ENCODE results near the gene DENND4B.

DNA sequence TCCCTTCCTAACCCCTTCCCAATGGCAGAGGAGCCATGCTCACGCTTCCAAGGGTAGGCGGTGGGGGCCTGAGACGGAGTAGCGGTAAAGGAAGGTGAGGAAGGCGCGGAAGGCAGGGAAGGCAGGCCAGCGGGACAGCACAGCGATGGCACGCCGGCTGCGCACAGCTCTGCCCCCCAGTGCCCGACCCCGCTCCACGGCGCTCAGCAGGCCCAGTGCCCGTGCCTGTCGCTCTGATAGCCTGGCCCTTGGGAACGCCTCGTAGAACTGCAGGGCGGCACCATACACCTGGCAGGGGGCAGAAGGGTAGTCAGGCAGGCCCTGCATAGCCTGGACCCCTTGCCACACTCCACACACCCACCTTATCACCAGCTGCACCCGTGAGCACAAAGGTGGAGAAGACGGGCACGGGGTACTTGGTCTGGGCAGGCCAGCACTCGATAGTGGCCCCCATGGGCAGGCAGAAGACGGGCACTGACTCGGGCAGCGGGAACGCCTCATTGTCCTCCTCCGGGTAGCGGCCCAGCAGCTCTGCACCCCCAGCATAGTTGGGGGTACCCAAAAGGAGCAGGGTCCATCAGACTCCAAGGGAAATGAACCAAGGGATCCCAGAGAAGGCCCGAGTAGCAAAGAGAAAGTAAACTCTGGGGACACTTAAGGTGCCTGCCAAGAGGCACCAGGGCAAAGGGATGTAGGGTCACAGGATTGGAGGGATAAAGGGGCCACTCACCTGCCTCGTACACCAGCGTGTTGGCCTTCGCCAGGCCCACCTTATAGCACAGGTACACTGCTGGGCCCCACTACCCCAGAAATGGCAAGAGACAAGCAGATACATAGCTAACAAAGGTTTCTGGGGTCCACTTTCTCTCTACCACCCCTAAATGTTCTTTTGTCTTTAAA lies 4.4 kb downstream of the DENND4B start:
- TF ChIP-seq, protein P1, sequence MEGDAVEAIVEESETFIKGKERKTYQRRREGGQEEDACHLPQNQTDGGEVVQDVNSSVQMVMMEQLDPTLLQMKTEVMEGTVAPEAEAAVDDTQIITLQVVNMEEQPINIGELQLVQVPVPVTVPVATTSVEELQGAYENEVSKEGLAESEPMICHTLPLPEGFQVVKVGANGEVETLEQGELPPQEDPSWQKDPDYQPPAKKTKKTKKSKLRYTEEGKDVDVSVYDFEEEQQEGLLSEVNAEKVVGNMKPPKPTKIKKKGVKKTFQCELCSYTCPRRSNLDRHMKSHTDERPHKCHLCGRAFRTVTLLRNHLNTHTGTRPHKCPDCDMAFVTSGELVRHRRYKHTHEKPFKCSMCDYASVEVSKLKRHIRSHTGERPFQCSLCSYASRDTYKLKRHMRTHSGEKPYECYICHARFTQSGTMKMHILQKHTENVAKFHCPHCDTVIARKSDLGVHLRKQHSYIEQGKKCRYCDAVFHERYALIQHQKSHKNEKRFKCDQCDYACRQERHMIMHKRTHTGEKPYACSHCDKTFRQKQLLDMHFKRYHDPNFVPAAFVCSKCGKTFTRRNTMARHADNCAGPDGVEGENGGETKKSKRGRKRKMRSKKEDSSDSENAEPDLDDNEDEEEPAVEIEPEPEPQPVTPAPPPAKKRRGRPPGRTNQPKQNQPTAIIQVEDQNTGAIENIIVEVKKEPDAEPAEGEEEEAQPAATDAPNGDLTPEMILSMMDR (IDR thresholded peaks at IDR 0.05; ENCODE audit: low read depth, low read length, poor library complexity, severe bottlenecking) = no peak
- no peak for TF ChIP-seq EZH2phosphoT487 (IDR thresholded peaks at IDR 0.05; ENCODE audit: borderline replicate concordance, low read length)

All from DOHH2 (cell line).